Smooth muscle cell (in vitro differentiated cells): Measurements from ENCODE around the gene SEPTIN7. TPM values are rescaled to one million over a fixed set of nuclear protein-coding genes. Genes with fewer than 3 reads are reported as not detected.
A peak's percentile ranks its signal among the peaks of the same experiment; 100 is the strongest.

Experiments
- DNase-seq: peaks from one replicate; lab custom pipeline; 2025; ENCODE audit not compliant: unreplicated experiment; lab: John Stamatoyannopoulos, UW
- H2AFZ ChIP-seq: fragments of 200-600 bp; sonication (generic); 2 replicates; pipeline ENCODE4 v1.6.0; 2016; ENCODE audit warnings: antibody characterized with exemption, low read depth, mild to moderate bottlenecking
- H3F3A ChIP-seq: fragments of 200-600 bp; sonication (generic); 2 replicates; pipeline ENCODE4 v1.6.0; 2017; ENCODE audit warnings: antibody characterized with exemption, low read depth
- H3K27ac ChIP-seq: fragments of 200-600 bp; sonication (generic); 2 replicates; pipeline ENCODE4 v1.5.1; 2016; ENCODE audit warnings: low read depth, mild to moderate bottlenecking
- H3K27me3 ChIP-seq: fragments of 200-600 bp; sonication (generic); 2 replicates; pipeline ENCODE4 v1.6.1; 2016; ENCODE audit warnings: low read depth, mild to moderate bottlenecking
- H3K36me3 ChIP-seq: fragments of 200-600 bp; sonication (generic); 2 replicates; pipeline ENCODE4 v1.5.1; 2016; ENCODE audit warnings: low read depth
- H3K4me1 ChIP-seq: fragments of 200-600 bp; sonication (generic); 2 replicates; pipeline ENCODE4 v1.5.1; 2016; ENCODE audit warnings: low read depth
- H3K4me2 ChIP-seq: fragments of 200-600 bp; sonication (generic); 2 replicates; pipeline ENCODE4 v1.6.0; 2016; ENCODE audit warnings: mild to moderate bottlenecking
- H3K4me3 ChIP-seq: fragments of 200-600 bp; sonication (generic); 2 replicates; pipeline ENCODE4 v1.5.1; 2016; ENCODE audit warnings: mild to moderate bottlenecking
- H3K79me2 ChIP-seq: fragments of 200-600 bp; sonication (generic); 2 replicates; pipeline ENCODE4 v1.6.0; 2016; ENCODE audit warnings: low read depth, mild to moderate bottlenecking
- H3K9ac ChIP-seq: fragments of 200-600 bp; sonication (generic); 2 replicates; pipeline ENCODE4 v1.6.0; 2016; ENCODE audit warnings: low read depth
- H3K9me3 ChIP-seq: fragments of 200-600 bp; sonication (generic); replicated peaks from 2 replicates; pipeline ENCODE4 v1.5.1; 2016; ENCODE audit warnings: low read depth
- H4K20me1 ChIP-seq: fragments of 200-600 bp; sonication (generic); 2 replicates; pipeline ENCODE4 v1.6.0; 2016; ENCODE audit warnings: low read depth
- WGBS: methylation state at CpG from one replicate; pipeline ENCODE4 v1.1.7; 2016; ENCODE audit warnings: low lambda C conversion rate; 5-methylcytosine and 5-hydroxymethylcytosine counted together
- polyA plus RNA-seq: library from polyadenylated mRNA; unstranded; fragments of >200 nt; fragmentation: Nextera tagmentation; extraction: Ambion mirVana; gene quantifications from 2 replicates; pipeline ENCODE4 v1.2.1, GENCODE V29; 2016
- total RNA-seq: library from RNA; depleted of rRNA; stranded (reverse); fragments of >200 nt; gene quantifications from 2 replicates; pipeline ENCODE4 v1.2.3, GENCODE V29; 2014
- TF ChIP-seq, protein P1 (sequence below): fragments of 200-600 bp; sonication (generic); IDR thresholded peaks from 2 replicates; pipeline ENCODE4 v1.5.1; 2017; ENCODE audit warnings: borderline replicate concordance, mild to moderate bottlenecking, antibody characterized with exemption; ENCODE audit not compliant: insufficient read depth, poor library complexity, severe bottlenecking

The SEPTIN7 gene
- total and polyA plus RNA-seq, 2 experiments from 2014 or later = 452 to 491 TPM

DNA sequence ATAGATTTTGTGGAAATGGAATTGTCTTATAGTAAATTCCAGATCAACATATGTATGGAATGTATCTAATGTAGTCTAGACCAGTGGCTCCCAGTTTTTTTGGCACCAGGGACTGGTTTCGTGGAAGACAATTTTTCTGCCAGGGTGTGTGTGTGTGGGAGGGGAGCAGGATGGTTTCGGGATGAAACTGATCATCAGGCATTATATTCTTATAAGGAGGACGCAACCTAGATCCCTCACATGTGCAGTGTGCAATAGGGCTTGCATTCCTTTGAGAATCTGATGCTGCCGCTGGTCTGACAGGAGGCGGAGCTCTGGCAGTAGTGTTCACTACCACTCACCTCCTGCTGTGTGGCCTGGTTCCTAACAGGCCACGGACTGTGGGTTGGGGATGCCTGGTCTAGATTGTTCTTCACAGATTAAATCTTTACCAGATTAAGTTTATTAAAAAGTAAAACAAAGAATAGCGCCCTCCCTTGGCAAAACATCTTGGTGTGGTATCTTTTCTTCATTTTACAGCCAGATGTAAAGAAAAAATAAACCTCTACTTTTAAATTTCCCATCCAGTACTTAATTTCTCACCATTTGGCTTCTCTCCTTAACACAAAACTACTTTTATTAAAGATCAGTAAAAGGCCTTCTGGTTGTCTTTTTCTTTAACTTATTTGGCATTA lies 48.4 kb downstream of the SEPTIN7 start:
- Histone ChIP-seq H3F3A (peaks cover 16% of the 10 kb centered on the region), H3K4me1 (no peaks in the 10 kb centered on the region), H4K20me1 (peaks cover 100% of the 10 kb centered on the region), H3K27ac (peak overlapping the region; percentile 32), H3K4me3 (no peak overlapping the region), H3K9me3 (no peaks in the 10 kb centered on the region), H3K4me2 (no peak overlapping the region), H3K36me3 (no peaks in the 10 kb centered on the region), H3K9ac (no peak overlapping the region), H3K27me3 (no peaks in the 10 kb centered on the region), H2AFZ (no peak overlapping the region), H3K79me2 (peaks cover 98% of the 10 kb centered on the region)
- TF ChIP-seq, protein P1, sequence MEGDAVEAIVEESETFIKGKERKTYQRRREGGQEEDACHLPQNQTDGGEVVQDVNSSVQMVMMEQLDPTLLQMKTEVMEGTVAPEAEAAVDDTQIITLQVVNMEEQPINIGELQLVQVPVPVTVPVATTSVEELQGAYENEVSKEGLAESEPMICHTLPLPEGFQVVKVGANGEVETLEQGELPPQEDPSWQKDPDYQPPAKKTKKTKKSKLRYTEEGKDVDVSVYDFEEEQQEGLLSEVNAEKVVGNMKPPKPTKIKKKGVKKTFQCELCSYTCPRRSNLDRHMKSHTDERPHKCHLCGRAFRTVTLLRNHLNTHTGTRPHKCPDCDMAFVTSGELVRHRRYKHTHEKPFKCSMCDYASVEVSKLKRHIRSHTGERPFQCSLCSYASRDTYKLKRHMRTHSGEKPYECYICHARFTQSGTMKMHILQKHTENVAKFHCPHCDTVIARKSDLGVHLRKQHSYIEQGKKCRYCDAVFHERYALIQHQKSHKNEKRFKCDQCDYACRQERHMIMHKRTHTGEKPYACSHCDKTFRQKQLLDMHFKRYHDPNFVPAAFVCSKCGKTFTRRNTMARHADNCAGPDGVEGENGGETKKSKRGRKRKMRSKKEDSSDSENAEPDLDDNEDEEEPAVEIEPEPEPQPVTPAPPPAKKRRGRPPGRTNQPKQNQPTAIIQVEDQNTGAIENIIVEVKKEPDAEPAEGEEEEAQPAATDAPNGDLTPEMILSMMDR = no peak
- DNase-seq = no peak
- WGBS = 67% methylated on average over 7 of the region's 7 CpGs

DNA sequence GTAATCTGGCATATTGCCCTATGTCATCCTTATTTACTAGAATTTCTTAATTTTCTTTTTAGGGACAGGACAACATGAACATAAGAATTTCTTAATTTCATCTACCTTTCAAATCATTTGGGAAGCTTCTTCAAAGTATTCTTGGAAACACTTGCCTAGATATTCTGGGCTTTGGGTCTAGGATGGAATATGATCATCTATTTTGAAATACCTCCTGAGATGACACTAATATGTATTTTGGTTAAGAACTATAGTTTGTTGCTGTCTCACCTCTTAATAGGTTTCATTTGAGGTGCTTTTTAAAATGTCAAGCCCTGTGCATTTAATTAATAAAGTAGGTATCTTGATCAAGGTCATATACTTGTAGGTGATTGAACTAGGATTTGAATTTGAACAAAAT lies 49.1 kb downstream of the SEPTIN7 start:
- H3K79me2 ChIP-seq = peaks cover 98% of the 10 kb centered on the region
- peaks cover under 1% of the 10 kb centered on the region for H3K36me3 ChIP-seq
- DNase-seq = no peak
- H3K4me3 ChIP-seq = no peak overlapping the region
- H3K9ac ChIP-seq = no peak overlapping the region
- TF ChIP-seq, protein P1 = no peak
- H3K4me2 ChIP-seq = no peak overlapping the region
- peaks cover 100% of the 10 kb centered on the region for H4K20me1 ChIP-seq
- H3K27ac ChIP-seq = peak overlapping the region; percentile 32
- H3F3A ChIP-seq = peaks cover 16% of the 10 kb centered on the region
- no peaks in the 10 kb centered on the region for H3K27me3 ChIP-seq
- H3K9me3 ChIP-seq = no peaks in the 10 kb centered on the region
- H3K4me1 ChIP-seq = no peaks in the 10 kb centered on the region
- H2AFZ ChIP-seq = no peak overlapping the region

Other genes starting within 250 kb of the SEPTIN7 start
- gene HERPUD2, start 105.9 kb upstream of the SEPTIN7 start, total RNA-seq = 28.1 and 34.6 TPM in 2 replicates
- 23.2 and 33.0 TPM in 2 replicates for gene HERPUD2, start 105.9 kb upstream of the SEPTIN7 start, polyA plus RNA-seq